Activated CD8-positive, alpha-beta memory T cell treated with anti-CD3 and anti-CD28 coated beads, Interleukin-2, amount 50 U/mL, for 24 hours (primary cell): ENCODE data around the gene RCAN1.
"Not testable (repeated sequence)": the region's sequence is repeated elsewhere in the genome, so short reads cannot be mapped to it uniquely, and the experiment has no call there.

Experiments
- DNase-seq: peaks from one replicate; pipeline ENCODE4 v3.0.0-alpha.2; 2020; ENCODE audit errors: extremely low read depth

RCAN1 gene

DNA sequence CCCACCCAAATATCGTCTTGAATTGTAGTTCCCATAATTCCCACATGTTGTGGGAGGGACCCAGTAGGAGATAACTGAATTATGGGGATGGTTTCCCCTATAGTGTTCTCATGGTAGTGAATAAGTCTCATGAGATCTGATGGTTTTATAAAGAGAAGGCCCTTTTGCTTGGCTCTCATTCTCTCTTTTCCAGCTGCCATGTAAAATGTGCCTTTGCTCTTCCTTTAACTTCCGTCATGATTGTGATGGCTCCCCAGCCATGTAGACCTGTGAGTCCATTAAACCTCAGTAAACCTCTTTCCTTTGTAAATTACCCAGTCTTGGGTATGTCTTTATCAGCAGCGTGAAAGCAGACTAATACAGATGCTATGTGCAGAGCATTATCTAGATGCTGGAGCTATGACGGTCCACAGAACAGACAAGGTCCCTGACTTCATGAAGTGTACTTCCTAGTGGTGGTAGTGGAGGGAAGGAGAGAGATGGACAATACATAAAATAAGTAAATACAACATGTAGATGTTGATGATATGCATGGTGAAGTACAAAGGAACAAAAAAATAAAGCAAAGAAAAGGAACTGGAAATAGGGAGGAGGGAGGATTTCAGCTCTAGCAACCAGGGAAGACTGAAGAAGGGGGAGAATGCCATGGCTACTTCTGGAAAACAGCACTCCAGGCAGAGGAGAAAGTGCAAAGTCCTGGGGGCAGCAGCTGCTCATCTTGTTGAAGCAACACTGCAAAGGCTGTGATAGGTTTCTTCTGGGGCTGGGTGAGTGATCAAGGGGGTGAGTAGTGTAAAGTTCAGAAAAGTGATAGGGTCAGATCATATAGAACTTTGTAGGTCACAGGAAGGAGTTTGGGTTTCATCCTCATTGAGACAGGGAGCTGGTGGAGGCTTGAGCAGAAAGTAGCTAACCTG is 6.8 kb upstream of the RCAN1 start:
- DNase-seq: no peak

DNA sequence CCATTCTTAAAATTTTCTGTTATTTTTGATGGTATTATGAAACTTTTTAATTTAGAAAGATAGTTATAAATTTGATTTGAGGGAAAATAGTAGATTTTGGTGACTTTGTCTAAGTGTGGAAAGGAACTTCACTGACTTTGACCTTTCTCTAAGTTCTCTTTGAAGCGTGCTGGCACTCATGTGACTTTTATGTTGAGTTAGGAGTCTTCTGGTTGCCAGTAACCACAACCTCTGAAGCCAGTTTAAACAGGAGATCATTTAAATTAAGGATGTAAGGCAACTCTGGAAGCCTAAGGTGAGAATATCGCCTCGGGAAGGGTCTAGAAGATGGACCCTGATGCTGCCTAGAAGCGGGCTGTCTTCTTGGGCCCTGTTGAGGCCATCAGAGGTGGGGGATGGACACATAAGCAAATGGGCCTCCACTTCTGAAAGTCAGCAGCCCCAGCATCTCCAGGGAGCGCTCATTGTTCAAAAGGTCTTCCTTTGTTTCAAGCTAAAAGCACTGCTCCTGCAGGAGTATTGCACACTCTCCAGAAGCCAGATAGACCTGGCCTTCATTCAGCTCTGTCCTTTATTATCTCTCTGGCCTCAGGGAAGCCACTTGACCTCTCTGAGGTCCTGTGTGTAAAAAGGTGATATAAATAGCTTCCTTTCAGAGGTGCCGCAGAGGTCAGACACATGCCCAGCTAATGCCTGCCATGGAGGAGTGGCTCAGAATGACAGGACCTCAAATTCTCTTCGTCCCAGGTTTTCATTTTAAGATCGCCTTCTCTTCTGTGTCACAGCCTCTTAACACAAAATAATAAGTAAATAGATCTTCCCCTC is 5.1 kb upstream of the RCAN1 start:
- DNase-seq: no peak

DNA sequence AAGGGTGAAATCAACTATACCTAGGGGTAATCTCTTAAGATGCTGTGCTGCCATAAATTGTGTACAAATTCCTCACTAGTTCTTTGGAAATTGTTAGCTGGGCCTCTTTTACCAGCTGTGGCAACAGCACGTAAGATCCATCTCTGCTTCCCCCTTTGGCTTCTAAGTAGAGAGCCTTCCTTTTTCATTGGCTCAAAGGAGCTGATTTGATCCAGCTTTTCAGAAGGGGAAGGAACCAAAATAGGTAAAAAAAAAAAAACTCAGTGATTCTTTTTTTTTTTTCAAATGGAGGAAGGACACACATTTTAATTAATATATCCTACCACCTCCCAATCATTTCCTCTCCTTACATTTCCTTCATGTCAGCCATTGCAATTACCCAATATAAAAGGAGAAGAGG is 4.0 kb upstream of the RCAN1 start:
- DNase-seq: no peak

DNA sequence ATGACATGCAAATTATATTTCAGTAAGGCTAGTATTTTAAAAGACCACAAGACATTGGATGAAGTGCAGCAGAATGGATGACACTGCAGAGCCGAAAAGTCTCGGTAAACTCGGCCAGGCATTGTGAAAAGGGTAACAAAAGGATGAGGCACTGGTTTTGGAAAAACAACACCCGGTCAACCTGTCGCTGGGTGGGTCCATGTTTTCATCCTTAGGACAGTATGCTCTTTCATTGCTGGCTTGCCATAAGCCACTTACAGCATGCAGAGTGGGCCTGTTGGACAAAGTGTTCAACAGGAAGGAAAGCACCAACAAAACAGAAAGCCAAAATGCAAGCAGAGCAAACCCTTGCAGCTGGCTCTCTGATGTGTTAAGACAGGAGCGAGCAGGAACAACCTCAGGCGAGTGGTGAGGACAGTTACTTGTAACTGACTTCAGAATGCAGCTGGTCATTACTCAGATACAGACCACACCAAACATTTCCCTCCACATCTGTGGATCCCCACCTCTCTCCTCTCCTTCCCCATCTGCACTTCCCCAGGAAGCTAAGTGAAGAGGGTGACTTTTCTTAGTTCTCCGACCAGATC is 2.9 kb upstream of the RCAN1 start:
- DNase-seq: no peak

DNA sequence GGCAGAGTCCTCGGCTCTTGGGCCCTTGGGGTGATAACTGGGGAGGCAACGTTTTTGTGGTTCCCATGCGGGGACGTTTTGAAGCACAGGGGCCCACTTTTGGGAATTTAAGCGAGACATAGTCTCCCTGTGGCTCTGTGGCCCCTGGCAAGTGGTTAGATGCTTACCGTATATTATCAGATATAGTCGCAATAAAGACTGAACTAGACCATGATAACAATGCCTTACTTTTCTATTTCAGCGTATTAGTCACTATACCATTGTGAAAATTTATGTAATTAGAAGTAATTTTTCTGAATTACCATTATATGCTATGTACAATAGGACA is 538 bp upstream of the RCAN1 start:
- DNase-seq: no peak

DNA sequence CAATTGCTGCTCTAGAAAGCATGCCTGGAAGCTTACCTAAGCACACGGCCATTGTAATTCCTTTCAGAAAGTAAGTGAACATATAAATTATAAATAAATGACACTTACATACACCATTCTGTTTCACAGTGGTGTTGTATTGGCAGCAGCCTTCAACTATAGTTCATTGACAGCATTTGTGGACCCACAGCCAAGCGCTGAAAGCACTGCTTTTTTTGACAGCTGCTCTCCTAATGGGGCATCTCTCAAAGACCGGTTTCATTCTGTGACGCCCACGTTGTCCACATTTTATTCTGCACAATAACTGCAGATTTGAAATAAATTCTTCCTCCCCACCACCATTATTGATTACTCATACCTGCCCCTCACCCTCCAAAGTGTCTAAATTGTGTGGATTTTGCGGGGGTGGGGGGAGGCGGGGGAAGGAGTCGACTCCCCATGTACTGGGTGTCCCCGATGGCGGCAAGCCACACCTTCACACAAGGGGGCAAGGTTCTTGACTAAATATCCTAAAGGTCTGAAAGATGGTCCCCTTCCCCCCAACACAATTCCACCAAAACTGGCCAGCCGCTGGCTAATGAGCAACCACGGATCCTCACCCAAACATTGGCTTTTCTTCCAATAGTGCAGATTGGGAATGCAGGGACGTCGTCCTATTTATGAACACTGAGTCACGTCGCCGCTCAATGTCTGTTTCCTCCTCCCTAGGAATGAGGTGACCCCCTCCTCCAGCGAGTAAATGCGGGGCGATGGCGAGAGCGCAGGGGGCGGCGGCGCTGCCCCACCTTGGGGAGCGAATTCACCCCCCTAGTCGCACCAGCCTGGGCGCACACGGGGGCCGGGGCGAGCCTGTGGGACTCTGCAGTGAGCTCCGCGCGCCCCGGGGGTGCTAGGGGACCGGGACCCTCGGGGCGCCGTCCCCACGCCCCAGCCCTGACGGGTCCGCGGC is 960 bp downstream of the RCAN1 start:
- DNase-seq: no peak

DNA sequence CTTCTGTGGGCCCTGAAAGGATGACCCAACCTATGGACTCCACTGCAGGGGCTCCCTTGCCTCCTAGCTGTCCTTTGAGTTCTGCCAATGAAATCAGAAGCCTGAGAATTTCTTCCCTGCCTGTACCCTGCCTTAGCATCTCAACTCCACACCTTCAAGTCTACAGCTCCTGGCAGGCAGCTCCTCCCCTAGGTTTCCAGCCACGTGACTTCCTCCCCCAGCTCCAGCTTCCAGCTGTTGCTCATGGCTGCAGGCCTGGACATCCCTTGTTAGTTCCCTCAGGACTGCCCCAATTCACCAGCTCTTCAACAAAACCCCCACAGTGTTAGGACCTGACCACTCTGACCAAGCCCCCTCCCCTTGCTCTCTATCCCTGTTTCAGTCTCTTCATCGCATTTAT is 2.4 kb downstream of the RCAN1 start:
- DNase-seq: no peak

DNA sequence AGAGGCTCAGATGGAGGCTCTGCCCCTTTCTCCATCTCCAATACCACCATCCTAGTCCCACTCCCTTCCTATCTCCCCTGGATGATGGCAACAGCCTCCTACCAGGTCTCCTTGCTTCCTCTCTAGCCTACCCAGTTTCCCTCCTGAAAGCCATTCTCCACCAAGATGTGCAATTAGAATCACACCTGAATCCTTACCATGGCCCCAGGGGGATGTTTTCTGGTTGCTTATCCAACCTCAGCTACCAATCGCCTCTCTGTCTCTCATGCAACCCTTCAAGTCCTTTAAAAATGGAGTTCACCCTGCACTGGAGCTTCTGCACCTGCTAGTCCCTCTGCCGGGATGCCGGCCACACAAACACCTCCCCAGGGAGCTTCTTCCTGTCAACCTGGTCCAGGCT is 2.9 kb downstream of the RCAN1 start:
- DNase-seq: no peak

DNA sequence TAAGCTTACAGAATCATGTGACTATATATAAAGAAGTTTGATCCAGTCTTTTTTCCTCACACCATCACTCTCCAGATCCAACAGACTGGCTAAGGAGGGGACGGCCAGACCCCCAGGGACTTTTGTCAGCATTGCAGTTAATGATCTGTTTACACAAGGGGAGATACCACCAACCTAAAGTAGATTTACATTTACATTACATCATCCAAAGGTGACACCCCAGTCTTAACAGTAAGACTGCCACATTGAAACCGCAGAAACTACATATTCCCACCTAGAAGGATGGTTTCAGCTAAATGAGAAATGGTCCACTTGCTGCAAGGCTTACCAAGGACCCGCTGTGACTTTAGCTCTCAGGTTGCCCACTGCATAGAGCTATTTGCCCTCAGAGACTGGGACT is 3.4 kb downstream of the RCAN1 start:
- DNase-seq: no peak

DNA sequence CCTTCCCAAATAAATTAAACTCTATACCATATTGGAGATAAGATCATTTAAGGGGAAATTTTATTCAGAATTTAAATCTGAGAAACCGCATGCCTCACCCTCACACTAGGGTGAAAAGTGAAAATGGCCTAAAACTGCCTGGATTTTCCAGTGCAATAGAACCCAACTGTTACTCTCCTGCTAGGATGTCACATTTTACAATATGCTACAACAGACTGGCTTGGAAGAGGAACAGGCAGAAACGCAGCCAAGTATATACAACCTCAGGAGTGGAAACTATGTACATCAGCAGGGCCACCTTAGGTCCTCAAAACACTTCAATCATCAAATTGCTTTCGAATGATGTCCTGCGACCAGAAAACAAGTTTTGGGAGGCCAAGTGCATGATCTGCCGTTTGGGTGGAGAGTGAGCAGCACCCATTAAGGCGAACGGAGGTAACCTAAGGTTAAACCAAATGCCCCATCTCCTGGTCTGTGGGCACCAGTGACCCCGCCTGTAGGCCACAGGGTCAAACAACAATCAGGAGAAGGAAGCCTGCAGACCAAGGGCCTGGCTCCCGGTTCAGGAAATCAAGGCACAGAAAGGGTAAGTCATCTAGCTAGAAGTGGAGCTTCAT is 4.9 kb downstream of the RCAN1 start:
- no peak for DNase-seq

DNA sequence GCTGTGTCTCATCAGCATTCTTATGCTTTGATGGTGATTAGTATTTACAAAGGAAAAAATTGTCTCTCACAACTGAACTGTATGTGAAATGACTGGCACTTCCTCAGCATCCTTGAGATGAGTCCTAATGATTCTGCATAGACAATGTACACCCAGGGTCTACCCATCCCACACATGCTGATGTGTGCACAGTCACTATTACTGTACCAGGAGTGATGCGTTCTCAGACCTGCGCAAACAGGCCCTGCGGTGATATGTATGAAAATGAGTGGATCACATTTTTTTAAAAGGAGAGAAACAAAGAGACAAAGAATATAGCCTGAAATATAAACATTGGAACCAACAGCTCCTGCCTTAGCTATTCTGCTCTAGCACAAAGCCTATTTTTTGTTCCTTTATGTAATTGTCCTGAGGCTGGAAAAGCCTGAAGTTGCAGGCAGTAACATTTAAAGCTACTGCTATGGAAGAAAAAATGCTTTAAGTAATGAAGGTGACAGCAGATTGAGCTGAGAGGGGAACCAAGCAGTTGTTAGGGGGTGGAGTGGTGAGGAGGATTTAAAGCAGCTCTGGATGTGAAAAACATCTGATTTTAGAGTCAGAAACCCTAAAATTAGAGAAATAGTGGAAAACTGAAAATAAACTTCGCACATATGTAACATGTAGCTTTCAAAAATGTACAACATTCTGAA is 5.5 kb downstream of the RCAN1 start:
- DNase-seq: no peak

DNA sequence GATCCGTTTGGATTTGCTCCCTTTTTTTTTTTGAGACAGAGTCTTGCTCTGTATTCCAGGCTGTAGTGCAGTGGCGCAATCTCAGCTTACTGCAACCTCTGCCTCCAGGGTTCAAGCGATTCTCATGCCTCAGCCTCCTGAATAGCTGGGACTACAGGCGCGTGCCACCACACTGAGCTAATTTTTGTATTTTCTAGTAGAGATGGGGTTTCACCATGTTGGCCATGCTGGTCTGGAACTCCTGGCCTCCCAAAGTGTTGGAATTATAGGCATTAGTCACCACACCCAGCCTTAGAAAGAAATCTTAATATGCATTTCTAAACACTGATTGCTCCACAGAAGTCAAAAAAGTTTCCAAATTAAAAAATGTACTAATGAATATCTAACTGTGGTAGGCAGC is 7.5 kb downstream of the RCAN1 start:
- DNase-seq: not testable (repeated sequence)

DNA sequence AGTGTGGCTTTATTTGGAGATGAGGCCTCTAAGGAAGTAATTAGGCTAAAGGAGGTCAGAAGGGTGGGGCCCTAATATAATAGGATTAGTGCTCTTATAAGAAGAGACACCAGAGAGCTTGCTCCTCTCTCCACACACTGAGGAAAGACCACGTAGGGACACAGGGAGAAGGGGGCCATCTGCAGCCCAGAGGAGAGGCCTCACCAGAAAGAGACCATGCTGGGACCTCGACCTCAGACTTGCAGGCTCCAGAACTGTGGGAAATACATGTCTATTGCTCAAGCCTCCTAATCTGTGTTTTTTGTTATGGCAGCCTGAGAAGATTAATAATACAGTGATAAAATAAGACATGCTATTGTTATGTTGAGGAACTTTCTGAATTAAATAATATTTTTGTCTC is 8.3 kb downstream of the RCAN1 start:
- DNase-seq: no peak

DNA sequence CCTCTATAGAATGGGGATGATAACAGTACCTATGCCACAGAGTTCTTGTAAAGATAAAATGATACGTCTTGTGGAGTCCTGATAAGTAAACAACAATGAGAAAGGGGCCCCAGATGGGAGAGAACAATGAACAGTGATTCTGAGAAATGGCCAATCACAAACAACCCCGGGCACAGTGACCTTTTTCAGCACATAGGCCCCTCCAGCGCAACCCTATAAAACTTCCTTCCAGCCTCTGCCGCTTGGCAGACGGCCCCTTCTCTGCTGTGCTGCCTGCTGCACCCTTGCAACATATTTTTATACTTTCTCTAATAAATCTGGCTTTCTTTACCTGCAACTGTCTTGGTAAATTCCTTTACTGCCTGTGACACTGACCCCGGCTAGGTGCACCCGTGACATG is 8.9 kb downstream of the RCAN1 start:
- DNase-seq: no peak

DNA sequence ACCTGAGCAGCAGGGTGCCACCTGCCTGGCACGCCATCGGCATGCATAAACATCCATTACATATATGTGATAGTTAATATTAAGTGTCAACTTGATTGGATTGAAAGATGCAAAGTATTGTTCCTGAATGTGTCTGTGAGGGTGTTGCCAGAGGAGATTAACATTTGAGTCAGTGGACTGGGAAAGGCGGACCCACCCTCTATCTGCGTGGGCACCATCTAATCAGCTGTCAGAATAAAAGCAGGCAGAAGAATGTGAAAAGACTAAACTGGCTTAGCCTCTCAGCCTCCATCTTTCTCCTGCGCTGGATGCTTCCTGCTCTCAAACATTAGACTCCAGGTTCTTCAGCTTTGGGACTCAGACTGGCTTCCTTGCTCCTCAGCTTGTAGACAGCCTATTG is 10.0 kb downstream of the RCAN1 start:
- not testable (repeated sequence) for DNase-seq

DNA sequence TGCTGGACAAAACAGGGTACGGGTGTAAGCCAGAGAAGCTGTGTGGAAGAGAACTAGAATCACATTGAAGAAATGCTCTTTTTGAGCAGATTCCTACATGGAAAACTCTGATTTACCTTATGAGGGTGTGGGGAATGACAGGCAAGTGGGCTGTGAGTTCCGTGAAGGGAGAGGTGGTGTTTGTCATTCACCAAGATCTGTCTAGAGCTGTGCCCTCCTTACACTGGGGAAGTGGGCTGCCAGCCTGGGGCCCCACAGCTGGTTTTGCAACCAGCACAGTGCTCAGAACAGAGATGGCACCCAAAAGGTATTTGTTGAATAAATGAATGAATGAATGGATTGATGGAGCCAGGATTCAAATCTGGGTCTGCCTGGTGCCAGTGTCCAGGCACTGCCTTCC is 10.4 kb downstream of the RCAN1 start:
- no peak for DNase-seq

DNA sequence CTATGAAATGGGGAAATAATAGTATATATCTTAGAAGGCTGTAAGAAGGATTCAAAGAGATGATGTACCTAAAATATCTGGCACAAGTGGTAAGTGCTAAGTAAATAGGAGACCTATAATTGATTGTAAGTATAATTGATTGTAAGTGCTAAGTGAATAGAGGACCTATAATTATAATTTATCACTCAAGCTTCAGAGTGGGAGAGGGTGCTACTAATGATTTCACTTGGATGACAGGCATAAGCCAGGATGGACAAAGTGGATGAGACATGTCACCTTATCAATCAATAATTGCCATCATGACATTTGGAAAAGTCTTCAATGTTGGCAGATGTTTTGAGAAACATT is 11.2 kb downstream of the RCAN1 start:
- DNase-seq: no peak

DNA sequence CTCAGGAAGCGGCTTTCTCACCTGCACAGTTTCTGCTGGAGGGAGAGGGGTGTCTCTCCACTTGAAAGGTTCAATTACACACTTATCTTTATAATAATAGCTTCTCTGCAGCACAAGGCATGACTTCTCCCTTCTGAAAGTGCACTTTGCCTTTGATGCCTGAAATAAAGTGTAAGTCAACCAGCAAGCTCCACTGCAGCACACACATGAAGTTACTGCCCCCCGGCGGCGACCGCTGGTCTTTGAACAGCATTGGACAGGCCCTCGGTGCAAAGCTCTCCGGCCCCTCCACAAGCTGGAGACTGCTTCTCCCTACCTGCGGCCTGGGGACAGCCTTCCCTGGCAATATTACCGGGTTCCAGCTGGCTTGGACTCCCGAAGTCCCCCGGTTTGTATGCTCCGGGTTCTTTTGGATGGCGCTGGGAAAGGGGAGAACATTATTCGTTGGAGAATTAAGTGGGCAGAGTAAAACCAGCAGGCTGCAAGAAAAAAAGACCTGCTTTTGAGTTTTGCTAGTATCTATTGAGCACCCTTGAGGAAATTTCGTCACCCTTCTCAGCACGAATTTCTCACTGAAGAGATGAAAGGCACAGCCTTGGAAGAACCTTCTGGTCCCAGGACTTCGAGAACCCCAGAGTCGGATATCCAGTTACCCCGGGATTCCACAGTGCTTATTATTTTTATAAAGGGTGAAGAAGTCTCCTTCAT is 11.8 kb downstream of the RCAN1 start:
- DNase-seq: no peak

DNA sequence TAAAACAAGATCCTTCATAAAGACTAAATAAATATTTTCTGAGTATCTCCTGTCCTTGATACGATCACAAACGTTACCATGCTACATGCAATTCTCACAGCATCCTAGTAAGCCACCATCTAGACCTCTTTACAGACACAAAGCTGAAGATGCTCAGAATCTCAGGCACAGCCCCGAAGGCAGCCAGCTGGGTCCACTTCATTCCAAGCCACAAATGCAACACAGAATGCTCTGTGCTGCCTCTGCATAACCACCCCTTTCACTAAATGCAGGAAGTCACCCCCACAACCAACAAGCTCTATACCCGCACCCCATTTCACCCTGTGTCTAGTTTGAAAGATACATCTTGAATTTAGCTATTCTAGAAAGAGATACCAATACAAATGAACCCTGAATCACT is 12.9 kb downstream of the RCAN1 start:
- no peak for DNase-seq

DNA sequence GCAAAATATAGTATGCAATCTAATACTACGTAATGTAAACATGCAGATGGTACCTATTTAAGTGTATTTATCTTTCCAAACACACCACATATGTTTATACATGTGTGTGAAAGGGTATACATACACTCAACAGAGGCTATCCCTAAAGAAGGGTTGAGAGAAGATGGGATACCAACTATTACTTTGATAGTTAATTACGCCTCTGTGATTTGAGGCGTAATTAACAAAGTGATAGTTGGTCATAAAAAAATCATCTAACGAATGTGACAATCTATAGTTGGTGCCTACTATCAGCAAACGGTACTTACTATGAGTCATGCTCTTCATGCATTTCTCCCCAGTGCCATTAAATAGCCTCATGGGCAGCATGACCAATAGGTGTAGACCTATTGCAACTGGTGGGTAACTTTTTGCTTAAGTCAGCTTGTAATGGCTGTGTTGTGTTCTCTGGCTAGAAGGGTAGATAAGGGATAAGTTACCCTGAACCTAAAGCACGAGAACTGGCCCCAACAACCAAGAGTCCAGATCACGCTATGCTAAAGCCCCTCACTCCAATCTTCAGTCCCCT is 15.3 kb downstream of the RCAN1 start:
- DNase-seq: no peak
